Ishikawa (cell line): ENCODE data around the gene RAF1.

Source experiments
- CEBPB ChIP-seq: IDR thresholded peaks from 2 replicates; pipeline ENCODE4 v1.6.1; 2012
- CREB1 ChIP-seq: IDR thresholded peaks from 2 replicates; pipeline ENCODE4 v1.6.1; 2012; ENCODE audit warnings: low read depth
- REST ChIP-seq: IDR thresholded peaks from 2 replicates; pipeline ENCODE4 v1.6.1; 2012; ENCODE audit warnings: low read depth, mild to moderate bottlenecking

DNA sequence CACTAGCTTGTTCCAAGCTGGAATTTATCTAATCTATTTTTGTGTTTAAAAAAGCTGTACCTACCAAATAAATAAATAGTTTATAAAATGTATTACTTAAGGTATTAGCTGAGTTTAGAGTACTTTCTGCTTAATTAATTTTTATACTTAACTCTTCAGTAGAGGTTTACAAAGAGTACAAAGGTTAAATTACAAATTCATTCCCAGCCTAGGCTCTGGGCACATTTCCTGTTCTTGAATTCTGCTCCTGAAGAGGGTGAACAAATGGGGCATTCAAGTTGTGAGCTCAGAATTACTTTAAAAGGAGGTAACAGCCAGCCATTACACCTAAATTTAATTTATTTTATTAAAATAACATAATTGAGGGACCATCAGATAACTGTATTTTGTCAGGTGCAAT is 80.6 kb downstream of the RAF1 start:
- TF ChIP-seq CEBPB (no peak), REST (no peak), CREB1 (no peak)
